GM19455 (cell line): Measurements from ENCODE around the gene NRG2.

Source experiments
- ATAC-seq: cut with Tn5 transposase; IDR thresholded peaks from one replicate; pipeline ENCODE4 v1.9.1; 2021; ENCODE audit not compliant: unreplicated experiment

Gene NRG2

DNA sequence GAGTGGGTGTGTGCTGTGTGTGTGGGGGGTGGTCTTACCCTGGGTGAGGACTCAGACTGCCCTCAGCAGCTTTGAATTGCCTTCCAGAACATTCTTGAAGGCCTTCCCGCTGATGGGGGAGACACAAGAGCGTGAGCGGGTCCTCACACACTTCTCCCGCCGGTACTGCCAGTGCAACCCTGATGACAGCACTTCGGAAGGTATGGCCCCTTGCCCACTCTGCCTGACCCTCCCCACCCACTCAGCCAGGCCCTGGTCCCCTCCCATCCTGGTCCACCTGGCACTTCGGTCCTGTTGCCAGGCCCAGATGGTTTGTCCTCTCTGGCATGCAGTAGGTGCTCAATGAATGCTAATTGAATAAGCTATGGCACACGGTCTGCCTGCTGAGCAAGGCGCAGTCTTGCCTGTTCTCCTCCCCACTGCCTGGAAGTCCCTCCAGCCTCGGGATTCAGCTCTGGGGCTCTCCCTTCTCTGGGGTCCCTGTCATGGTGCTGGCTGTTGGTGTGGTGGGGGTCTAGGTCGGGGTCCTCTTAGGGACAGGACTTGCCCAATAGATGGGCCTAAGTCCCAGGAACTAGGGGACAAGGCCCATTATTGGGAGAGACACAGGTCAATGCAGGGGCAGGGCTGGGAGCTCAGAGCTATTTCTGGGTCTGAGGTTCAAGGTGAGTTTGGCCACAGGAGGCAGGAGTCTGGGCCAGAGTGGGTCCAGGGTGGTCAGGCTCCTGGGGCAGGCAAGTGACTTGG is 221.1 kb downstream of the NRG2 start:
- no peak for ATAC-seq

DNA sequence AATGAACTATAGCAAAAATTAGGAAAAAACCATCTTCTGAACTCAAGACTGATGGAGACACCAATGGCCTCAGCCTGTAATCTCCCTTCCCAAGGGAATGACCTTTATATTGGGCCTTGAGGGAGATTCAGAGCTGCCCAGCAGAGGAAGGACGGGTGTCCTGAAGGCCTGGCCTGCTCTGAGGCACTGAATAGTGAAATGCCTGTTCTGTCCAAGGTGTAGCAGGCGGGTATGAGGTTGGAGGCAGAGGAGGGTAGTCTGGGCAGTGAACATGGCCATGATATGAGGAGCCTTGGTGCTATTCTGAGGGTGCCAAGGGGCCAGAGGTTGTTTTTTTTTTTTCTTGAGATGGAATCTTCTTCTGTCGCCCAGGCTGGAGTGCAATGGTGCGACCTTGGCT is 222.5 kb downstream of the NRG2 start:
- no peak for ATAC-seq

DNA sequence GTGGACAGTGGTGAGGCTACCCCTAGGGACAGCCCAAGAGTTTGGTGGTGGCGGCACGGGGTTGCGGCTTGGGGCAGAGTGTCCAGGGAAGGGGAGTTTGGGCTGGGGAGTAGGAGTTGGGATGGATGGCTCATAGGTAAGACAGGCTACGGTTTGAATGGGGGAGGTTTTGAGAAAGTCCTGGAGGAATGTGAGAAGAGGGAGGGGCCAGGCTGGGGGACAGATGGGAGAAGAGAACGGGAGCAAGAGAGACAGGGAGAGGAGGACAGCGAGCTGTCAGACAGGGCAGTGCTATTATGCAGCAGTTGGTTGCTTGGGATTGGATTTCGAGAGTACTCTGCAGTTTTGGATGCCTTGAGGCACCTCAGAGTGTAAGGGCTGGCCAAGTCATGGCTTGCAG is 223.0 kb downstream of the NRG2 start:
- no peak for ATAC-seq

DNA sequence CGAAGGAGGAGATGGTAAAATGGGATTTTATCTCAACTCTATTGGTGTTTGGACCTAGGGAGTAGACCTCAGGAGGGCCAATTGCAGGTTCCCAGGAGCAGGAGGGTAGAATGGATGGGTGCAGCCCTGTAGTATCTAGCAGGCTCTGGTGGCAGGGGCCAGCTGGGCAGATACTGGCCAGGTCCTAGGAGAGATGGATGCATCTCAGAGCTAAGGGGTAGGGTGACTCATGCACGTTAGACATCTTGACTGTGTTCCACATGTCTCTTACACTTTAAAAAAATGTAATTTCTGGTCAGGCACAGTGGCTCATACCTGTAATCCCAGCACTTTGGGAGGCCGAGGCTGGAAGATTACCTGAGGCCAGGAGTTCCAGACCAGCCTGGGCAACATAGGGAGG is 225.1 kb downstream of the NRG2 start:
- no peak for ATAC-seq

DNA sequence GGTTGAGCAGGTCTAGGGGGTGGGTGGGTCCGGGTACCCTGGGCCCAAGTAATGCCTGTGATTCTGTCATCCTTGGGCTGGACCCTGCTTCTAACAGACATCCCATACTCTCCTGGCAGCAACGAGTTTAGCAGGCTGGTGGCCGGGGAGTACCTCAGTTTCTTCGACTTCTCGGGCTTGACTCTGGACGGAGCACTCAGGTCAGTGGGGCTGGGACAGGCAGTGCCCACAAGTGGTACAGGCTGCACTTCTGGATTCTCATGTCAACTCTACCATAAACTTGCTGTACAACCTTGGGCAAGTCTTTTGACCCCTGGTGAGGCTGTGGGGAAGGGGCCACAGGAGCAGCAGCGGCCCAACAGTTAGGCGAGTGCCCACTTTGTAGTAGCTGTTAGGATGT is 225.7 kb downstream of the NRG2 start:
- no peak for ATAC-seq

DNA sequence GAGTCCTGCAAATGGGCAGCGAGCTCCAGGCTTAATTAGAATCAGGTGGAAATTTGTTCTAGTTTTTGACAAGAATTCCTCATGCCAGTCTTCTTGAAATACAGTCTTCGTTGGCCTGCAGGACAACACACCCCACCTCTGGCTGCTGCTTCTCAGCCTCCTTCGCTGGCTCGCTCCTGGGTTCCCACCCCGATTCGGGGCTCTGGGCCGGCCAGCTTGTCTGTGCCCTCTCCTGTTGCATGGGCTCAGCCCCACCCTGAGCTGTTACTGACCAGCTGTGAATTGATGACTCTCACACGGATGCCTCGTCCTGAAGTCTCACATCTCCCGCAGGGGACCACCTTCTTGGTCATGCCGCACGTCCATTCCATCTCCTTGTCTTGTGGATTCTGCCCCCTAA is 226.5 kb downstream of the NRG2 start:
- no peak for ATAC-seq

DNA sequence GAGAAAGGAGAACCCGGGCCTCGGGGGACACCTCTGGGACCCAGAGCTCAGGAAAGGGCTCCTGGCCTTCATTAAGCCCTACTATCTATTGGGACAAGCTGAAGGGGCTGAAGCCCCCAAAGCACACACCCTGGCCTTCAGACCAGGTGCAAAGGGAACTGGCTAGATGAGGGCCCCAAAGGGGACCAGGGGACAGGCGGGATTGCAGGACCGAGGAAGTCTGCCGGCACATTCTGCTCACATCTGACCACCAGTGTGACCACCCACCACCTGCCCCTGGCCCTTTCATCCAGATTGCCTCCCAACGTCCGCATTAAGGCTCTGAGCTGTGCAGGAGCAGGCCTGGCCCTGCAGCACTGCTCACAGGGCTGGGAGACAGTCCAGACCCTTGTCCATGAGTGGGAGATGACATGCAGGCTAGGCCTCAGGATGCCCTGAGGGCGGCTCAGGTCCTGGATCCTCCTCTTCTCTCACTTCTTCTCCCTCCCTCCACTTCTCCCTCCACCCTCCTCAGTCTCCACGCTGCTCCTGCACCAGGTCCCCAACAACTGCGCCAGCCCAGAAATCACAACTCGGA is 228.3 kb downstream of the NRG2 start:
- no peak for ATAC-seq

DNA sequence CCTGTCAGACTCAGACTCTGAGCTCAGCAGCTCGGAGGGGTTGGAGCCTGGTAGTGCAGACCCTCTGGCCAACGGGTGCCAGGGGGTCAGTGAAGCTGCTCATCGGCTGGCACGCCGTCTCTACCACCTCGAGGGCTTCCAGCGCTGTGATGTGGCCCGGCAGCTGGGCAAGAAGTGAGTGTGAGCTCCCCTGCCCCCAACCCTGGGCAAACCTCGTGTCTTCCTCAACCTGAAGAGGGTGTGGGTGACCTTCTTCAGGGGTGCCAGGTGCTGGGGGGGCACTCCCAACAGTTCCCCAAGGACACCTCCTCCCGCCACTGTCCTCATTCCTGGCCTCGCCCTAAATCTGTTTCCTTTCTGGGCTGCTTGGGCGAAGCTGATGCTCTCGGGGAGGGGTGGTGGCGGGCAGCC is 228.9 kb downstream of the NRG2 start:
- no peak for ATAC-seq

DNA sequence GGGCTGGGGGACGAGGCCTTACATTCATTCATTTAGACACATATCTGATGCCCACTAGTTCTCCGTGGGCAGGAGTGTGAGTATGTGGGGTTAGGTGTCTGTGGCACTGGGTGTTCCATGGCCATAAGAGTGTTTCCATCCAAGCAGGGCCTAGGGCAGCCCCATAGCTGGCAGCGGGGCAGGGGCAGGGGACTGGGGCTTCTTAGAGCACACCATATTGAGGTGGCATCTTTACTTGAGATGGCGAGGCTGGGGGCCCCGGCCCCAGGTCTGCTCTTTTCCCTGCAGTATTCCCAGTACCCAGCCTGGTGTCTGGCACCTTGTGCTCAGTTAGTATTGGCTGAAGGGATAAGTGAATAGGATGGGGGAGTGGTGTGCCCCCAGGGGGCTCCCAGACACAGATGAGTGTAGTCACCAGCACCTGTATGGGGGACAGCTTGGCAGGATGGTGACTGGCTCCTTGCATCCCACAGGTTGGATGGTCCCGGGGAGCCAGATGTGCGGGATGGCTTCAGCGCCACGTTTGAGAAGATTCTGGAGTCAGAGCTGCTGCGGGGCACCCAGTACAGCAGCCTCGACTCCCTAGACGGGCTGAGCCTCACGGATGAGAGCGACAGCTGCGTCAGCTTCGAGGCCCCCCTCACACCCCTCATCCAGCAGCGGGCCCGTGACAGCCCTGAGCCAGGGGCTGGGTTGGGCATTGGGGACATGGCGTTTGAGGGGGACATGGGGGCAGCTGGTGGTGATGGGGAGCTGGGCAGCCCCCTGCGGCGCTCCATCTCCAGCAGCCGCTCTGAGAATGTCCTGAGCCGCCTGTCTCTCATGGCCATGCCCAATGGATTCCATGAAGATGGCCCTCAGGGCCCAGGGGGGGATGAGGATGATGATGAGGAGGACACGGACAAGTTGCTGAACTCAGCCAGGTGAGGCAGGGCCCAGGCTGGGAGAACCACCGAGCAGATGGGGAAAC is 230.0 kb downstream of the NRG2 start:
- ATAC-seq = no peak

DNA sequence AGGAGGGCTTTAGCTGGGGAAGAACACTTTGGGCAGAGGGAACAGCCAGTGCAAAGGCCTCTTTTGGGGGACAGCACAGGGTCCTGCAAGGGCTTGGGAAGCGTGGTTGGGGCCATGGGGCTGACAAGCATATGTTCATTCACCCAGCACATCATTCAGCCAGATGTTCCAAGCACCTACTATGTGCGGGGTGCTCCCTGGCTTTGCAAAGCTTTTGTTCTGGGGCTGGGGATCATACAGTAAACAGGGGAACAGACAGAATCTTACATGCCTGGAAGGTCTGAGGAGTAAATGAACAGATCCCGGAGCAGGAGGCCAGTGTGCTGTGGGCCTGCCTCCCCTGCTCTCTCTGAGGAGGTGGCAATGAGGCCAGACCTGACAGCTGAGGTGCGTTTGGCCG is 230.8 kb downstream of the NRG2 start:
- ATAC-seq = no peak

DNA sequence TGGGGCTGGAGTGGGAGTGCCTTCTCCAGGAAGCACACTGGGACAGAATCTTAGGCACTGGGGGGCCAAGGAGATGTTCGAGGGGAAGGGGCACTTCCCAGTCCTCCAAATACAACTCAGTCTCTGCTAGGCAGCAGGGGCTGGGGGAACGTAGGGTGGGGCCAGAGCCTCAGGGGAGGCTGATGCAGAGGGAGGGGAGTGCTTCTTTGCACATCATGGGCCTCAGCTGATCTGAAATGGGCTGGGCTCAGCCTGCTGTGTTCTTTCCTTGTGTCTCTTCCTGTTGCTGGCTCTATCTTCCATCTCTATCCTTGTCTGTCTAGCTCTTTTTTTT is 231.9 kb downstream of the NRG2 start:
- no peak for ATAC-seq

DNA sequence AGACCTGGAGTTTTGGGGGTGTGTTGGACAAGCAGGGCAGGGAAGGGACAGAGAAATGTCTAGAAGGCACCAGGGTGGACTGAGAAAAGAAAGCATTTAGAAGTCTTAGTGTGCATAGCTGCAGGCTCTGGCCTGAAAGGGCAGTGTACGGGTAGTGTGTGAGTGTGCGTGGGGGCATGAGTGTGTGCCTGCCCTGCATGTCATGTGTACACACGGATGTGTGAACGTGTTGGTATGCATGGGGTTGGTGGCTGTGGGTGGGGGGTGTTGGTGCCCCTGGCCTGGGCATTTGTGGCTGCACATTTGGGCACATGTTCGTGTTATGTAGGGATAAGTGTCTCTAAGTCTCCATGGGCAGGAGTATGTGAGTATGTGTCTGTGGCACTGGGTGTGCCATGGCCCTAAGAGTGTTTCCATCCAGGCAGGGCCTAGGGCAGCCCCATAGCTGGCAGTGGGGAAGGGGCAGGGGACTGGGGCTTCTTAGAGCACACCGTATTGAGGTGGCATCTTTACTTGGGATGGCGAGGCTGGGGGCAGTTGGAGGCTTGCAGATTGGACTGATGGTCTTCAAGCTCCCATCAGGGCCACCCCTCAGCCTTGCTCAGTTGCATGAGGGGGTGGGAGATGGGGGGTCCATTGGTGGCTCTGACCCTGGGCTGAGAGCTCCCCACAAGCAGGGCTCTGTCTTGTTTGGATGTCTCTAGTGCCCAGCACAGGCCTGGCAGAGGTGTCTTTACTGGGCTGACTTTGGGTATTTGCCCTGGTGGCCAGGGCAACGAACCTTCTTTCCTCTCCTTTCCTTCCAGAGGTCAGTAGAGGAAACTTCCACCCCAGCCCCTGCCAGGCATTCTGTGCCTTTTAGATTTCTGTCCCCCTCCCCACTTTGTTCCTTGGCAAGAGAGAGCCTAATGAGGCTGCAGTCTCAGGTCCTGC is 232.5 kb downstream of the NRG2 start:
- ATAC-seq = no peak

DNA sequence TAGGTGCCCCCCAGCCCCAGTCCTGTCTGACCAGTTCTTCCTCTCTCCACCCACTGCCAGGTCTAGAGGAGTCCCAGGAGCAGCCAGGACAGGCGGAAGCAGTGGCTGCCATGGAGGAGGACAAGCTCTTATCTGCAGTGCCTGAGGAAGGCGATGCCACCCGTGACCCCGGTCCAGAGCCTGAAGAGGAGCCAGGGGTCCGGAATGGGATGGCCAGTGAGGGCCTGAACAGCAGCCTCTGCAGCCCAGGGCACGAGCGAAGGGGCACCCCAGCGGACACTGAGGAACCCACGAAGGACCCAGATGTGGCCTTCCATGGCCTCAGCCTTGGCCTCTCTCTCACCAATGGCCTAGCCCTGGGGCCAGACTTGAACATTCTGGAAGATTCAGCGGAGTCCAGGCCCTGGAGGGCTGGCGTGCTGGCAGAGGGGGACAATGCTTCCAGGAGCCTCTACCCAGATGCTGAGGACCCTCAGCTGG is 233.7 kb downstream of the NRG2 start:
- no peak for ATAC-seq

DNA sequence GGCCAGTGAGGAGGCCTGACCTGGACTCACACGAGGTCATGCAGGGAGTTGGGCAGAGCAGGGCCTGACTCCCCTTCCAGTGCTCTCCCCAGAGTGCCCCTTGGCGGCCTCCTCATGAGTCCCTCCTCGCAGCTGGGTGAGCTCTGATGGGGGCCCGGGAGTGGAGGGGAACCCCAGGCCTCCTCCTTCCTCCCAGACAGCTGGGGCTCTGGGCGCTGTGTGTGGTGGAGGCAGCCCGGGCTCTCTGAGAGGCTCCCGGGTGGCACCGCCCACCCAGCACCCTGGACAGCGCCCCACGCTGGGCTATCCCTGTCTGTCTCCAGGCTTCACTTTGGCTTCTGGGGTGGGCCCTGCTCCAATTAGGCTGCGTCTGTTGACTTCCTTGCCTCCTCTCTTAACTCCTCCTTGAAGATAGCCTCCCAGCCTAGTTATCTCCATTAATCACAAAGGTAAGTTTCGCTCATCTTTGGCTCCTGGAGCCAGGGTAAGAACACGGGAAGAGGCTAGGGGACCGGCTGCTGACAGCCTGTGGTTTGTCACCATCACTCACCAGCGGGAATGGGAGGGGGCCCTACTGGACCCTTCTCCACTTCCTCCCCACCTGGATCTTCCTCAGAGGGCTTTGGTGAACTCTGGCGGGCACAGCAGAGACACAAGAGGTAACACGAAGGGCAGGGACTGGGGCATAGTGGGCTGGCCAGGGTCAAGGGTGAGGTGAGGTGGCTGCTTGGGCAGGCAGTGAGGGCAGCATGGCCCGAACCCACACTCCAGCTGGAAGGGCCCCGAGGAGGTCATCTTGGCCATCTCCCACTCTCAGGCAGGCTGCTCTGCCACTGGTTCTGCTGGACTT is 234.4 kb downstream of the NRG2 start:
- ATAC-seq = no peak

DNA sequence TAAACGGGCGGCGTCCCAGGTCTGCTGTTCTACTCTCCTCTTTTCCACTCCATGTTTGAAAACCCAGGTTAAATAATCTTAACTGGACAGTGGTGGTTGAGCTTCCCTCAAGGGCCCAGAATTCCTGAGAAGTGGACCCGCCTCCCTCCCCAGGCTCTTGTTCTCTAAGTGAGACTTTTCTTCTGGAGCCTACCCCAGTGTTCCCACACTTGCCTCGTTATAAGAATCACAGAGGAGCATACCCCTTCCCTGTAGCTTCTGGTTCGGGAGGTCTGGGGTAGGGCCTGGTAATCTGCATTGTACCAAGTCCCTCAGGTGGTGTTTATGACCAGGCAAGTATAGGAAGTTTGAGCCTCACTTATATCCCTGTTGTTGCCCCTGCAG is 235.5 kb downstream of the NRG2 start:
- ATAC-seq = no peak

DNA sequence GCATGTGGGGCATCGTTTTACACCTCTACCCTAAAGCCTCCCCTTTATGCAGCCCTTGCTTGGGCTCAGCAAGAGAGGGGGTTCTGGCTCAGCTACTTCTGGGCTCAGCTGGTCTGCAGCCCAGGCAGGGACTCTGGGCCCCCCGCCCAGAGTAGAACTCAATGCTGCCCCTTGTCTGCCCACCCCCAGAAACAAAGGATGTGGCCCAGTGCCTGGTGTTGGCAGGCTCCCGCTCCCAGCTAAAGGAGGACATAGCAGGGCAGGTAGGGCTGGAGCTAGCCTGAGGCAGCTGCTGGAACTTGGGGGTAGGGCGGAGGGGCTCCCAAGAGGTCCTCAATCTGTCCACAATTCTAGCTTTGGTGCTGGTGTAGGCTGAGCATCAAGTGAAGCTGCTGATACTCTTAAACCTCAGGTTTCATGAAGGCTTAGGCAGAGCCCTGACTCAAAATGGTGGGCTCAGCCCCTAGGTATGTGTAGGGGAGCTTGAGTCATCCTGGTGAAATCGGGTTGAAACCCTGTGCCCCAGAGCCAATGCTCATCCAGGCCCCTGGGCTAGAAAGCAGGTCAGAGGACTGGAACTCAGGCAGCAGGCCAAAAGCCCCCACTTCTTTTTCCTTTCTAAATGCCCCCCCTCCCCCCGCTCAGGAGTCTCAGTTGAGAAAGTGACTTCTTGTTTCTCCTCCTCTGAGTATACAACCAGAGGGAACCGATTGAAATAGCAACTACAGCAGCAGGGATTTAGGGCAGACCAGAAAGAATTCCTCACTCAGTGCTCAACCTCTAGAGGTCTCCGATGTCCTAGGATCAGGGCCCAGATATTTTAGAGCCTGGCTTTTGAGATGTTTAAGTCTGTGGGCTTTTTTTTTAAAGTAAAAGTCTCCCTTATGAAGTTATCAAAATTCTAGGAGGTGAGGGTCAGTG is 236.1 kb downstream of the NRG2 start:
- ATAC-seq = no peak

DNA sequence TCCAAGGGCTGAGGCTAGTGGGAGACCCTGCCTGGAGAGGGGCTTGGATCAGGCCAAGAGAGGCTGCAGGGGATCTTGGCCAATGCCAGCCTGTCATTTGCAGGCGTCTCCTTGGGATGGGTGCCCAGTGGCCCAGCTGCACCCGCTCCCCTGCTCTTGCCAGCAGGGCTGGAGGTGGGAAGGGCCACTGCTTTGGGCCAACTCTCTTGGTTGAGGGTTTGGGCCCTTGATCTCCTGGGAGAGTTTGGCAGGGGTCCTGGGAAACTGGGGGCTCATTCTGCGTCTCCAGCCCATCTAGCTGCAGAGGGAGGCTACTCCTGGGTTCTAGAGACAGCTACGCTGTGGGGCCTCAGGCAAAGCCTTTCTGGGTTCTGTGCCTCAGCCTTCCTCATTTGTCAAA is 237.0 kb downstream of the NRG2 start:
- ATAC-seq = no peak

DNA sequence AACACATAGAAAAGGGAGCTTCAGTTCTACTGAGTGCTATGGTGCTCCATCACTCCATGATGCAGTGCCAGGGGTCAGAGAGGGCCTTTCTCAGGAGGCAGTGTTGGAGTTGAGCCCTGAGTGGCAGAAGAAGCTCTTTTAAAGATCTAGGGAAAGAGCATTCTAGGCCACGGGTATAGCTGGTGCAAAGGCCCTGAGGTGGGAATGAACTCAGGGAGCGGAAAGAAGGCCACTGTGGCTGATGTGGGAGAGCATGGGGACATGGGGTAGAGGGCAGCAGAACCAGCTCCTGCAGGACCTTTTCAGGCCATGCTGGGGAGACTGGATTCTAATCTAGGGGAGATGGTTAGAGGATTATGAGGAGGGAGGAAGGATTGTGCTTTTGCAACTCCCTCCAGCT is 237.6 kb downstream of the NRG2 start:
- ATAC-seq = no peak
